Endometrium (tissue), 2 donors: ENCODE results near the gene PGAP6.
"Not testable (repeated sequence)": the region's sequence is repeated elsewhere in the genome, so short reads cannot be mapped to it uniquely, and the experiment has no call there.

Experiments used
- FAIRE-seq: peaks from 2 replicates; lab custom pipeline; 2012; peaks lifted over from hg19 to GRCh38; lab: Jason Lieb, UNC
- donor health status: control.
- donor health status: control.

PGAP6 gene

DNA sequence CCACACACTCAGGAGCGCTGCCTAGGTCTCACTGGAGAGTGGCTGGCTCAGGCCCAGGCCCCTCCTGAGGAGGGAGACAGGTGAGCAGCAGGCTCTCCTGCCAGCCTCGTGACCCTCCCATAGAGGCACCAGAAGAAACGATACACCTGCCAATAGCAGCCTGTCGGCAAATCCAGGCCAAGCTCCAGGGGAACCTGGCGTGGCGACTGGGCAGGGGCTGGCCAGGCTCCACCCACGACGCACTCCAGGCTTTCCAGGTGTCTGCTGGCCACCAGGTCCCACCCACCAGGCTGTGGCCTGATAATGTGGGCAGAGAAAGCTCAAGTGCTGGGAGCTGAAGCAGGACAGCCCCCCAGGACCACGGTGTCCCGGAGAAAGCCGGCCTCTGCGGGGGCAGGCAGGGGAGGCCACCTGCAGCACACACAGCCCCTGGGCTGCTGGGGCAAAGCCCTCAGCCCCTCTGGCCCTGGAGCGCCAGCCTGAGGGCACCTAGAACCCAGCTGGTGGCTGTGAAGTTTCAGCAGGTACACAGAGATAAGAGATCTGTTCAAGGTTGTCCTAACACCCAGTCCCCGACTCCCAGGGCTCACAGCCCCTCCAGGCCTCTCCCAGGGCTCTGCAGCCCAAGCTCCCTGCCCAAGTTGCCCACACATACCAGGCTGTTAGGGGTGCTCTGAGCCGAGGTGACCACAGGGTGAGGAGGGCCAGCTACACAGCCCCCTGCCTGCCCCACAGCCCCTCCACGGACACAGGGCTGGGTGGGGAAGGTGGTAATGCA, 2.4 kb downstream of the PGAP6 start:
- no peak for FAIRE-seq

DNA sequence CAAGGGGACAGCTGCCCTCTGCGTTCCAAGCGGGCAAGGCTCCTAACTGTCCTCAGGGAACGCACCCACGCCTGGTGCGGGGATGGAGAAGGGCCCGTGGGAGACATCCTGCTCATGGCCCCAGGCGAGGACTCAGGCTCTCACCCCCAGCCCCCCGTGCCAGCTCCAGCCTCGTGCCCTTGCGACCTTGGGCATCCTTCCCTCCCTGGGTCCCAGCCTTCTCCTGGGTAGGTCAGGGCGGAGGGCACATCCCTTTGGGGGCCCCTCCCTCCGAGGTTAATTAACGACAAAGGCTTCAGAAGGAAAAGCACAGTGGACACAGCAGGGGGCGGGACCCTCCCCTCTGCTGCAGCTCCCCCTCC, 3.0 kb downstream of the PGAP6 start:
- FAIRE-seq: no peak

- FAIRE-seq: not testable (repeated sequence)
These were observed 3.5 kb downstream of the PGAP6 start for GRCh38 chr16:378113-378820.

DNA sequence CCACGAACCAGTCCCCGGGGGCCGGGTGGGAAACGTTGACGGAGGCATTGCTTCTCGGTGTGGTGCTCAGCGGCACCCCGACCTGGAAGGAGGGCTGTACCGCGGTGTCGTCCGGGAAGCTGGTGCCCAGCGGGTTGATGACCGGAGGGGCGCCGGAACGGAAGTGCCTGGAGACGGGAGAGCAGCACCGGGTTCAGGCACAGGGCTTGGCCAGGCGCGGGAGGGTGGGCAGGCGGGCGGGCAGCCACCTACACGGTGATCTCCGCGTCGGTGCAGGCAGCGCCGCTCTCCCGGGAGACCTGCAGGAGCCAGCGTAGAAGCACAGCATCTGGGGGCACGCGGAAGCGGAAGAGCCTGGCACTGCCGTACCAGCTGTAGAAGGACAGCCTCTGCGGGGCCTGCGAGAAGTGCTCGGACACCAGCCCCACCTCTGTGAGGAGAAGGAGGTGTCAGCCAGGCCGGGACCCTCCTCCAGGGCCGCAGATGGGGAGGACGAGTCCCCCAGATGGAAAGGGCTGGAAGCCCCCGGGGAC, 4.3 kb downstream of the PGAP6 start:
- FAIRE-seq: no peak

DNA sequence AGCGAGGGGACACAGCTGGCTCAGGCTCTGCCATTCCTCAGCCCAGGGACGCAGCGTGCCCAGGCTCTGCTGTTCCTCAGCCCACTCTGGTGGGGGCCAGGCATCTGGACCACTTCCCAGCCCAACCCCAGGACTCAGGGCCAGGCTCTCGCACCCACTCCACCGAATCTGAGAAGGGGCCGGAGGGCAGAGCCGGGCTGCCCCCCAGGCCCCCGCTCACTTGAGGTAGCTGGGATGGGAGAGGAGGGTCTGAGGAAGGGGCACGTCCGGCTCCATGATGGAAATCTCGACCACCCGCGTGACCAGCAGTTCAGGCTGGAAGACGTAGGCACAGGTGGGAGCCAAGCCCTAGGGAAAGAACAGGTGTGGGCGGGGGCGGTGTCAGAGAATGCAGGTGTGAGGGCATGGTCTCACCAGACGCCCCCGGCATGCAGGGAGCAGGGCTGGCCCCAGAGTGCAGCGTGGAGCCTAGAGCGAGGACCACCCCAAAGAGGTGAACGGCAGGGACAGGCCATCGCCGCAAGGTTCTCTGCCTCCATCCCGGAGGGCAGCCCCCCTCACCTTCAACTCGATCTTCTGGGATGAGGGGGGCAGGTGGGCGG, 4.9 kb downstream of the PGAP6 start:
- FAIRE-seq: no peak

DNA sequence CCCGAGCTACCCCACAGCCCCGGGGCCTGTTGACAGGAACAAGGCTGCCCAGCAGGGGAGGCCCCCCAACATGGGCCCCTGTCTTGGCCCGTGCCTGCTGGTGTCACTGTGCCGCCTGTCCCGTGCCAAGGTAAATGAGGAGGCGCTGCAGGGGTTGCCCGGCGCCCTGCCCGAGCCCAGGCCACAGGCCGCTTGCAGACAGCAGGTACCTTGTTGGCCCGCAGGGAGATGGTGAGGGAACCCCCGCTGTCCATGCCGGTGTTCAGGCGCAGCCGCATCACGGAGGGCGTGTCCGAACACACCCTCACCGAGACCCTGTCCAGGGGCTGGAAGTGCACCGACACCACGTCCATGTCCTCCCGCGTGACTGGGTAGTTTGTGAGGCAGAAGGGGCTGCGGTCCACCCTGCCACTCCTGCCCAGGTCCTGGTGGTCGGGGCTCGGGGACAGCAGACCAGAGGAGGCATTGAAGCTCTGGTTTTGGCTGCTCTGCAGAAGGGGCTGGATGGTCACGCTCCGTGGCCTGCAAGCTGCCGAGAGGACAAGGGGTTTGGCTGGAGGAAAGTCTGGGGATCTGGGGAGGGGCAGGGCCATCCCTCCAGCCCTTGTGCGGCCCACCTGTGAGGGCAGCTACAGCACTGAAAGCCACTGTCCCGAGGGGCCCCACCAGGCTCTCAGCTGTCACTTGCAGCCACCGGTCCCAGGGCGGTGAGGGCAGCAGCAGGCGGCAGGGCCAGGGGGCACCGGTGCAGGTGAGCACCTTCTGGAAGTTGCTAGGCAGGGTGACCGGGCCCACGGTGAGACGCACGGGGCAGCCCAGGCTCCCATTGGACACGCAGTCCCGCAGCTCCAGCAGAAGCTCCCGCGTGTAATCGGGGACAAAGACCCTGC, 5.6 kb downstream of the PGAP6 start:
- FAIRE-seq: no peak

GRCh38 chr16:375212-375611, 6.6 kb downstream of the PGAP6 start:
- FAIRE-seq: no peak

DNA sequence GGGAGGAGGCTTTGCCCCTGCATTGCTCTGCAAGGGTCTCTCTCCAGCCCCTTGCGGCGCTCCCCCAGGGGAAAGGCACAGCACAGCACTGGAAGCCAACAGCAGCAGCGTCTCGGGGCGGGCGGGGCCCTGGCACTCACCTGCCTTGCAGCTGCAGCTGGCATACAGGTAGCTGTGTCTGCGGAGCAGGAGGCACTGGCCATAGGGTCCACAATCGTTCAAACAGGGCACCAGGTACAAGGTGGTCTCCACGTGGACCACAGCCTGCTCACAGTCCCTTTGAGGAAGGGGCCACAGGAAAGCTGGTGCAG, 7.2 kb downstream of the PGAP6 start:
- no peak for FAIRE-seq

DNA sequence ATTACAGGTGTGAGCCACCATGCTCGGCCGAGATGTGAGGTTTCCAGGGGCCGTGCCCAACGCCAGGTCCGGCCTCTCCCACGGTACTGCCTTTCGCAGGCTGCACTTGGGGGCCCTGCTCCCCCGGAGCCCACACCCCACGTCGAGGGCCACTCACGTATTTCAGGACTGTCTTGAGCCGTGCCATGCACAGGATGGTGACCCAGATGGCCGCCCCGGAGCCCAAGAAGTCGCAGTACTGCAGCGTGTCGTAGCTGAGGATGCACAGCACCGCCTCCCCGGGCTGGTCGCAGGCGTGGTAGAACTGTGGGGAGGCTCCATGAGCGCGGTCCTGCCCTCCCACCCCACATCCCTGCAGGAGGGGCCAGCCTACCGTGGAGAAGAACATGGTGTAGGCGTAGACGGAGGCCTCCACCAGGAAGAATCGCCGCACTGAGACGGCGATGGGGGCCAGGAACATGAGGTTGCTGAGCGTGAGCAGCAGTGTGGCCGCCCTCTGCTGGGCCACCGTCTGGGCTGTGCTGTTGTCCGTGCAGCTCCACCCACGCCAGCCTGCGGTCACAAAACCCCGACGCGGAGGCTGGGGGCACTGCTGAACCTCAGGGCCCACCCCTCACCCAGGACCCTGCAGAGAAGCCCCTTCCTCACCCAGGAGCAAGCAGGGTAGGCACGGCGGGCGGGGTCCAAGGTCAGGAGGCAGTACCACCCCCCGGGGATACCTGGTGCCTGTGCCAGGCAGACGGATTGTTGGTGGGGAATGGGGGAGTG, 7.7 kb downstream of the PGAP6 start:
- FAIRE-seq: no peak

GRCh38 chr16:373020-373598, 8.7 kb downstream of the PGAP6 start:
- no peak for FAIRE-seq

DNA sequence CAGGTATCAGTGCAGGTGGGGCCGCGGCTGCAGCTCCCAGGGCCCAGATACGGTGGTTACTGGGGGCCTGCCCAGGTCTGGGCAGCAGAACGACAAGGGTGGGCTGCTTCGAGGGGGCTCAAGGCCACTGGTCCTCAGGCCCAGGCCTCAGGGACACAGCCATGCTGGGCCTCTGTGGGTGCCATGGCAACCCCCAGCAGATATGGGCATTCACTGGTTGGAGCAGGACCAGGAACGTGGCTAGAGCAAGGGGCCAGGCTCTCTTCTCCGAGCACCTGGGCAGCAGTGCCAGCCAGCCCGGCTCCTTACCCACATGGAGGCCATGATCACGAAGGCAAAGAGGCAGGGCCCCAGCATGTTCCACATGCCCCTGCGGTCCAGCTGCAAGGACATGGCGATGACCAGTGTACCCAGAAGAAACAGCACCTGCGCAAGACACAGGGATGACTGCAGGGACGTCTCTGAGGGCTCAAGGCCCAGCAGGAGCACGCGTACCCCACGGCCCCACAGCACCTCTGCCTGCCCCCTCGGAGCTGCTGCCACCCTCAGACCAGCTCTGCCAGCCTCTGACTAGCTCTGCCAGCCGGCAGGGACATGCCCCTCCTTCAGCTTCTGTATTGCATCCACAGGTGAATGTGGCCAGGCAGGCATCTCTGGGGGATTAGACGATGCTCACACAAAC, 9.3 kb downstream of the PGAP6 start:
- no peak for FAIRE-seq

- FAIRE-seq: no peak
These were observed 10.1 kb downstream of the PGAP6 start for GRCh38 chr16:371515-372301.

DNA sequence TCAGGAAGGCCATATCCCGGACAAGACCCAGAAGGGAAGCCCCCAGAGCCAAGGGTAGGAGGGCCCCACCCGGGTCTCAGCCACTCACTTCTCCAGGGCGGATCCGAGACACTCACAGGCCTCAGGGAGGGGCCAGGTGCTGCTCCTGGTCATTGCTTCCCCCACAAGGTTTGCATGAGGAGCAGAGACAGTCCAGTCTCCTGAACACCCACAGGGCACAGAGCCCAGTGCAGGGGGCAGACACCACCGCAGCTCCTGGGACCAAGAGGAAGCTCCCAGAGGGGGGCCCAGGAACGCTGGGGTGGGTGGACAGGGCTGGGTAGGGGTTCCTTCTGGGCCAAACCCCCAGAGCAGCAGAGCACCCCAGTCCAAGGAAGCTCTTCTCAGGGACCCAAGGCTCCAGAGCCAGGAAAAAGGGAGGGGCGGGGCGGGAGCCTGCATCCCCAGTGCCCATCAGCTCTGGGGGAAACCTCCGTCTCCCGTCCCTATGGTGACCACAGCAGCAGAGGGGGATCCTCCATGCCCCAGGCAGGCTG, 10.7 kb downstream of the PGAP6 start:
- no peak for FAIRE-seq

GRCh38 chr16:370443-370842, 11.3 kb downstream of the PGAP6 start, which contains the start of gene MRPL28:
Gene MRPL28, minus strand, starts transcription at chr16:370538. Its CDS starts 320 bp downstream, at chr16:370218.
- FAIRE-seq: peak; percentile 96

DNA sequence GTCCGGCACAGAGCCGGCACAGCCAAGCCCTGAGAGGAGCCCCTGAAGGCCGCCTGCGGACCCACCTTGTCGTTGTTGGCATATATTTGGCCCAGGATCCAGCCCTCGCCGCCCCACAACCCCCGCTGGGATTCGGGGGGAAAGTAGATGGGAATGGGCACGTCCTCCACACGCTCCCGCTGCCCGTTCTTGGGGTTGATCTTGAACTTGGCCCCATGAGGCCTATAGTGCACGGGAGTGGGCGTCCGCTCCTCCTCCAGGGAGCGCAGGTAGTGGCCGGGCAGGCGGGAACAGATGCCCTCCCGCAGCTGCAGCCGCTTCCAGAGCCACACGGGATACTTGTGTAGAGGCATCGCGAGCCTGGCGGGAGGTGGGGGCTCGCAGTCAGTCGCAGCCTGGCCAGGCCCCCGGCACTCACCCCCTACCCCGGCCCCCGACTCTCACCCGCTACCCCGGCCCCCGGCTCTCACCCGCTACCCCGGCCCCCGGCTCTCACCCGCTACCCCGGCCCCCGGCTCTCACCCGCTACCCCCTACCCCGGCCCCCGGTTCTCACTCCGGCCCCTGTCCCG, 11.8 kb downstream of the PGAP6 start:
- no peak for FAIRE-seq

DNA sequence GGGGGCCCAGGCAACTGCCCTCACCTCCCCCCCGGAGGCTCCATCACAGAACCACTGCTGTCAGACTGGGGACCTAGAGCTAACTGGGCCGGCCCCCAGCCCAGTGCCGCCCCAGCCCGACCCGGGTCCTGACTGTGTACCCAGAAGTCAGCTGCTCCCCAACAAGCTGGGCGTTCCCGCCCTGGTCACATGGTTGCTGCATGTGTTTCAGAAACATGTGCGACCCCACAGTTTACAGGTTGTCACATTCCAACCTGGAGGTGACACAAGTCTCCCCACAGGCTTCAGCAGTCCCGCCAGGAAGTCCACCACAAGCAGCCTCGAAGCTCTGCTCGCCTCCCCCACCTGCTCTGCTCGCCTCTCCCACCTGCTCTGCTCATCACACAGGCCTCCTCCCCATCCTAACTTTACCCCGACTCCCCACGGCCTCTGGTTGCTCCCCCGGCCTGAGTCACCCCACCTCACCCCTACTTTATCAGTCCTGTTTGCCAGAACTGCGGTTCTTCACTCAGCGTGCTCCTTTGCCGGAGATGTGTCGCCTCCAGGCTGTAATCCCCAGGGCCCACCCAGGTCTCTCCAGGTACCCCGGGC, 12.4 kb downstream of the PGAP6 start:
- FAIRE-seq: no peak

DNA sequence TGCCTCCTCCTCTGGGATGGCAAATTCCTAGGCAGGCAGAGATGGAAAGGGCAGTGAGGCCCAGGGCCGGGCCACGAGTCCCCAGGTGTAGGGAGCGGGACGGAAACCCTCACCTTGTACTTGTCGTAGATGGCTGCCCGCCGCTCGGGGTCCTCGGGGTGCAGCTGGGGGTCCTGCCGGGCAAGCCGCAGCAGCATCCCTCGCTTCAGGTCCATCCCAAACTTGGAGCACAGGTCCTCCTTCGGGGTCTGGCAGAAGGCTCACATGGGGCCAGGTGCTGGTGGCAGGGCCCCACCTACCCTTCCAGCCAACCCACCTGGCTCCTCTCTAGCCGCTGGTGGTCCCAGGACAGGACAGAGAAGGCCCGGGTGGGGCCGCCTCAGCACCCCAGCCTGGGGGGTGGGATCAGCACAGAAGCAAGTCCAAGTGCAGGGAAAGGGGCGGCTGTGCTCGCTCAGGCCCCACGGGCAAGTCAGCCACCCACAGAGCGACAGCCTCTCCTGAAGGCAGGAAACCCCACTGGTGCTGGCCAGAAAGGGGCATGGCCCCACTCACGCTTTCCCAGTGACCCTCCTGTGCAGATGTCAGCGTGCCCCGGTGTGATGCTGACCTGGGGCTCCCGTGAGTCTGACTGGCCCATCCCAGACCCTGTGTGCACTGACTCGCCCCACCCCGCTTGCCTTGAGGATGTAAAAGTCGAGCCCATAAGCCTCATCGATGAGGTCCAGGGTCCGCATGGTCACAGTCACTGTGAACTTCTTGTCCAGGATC, 13.2 kb downstream of the PGAP6 start:
- FAIRE-seq: no peak
